Daoy (cell line): ENCODE results near the gene KCNQ1. TPM values are rescaled to one million over a fixed set of nuclear protein-coding genes. Genes with fewer than 3 reads are reported as not detected.
A peak's percentile ranks its signal among the peaks of the same experiment; 100 is the strongest.

Experiments
- DNase-seq: peaks from one replicate; pipeline ENCODE4 v3.0.0-alpha.2; 2015; ENCODE audit warnings: low read depth
- total RNA-seq: library from RNA; depleted of rRNA; stranded (reverse); fragments of >200 nt; shearing (Covaris generic); gene quantifications from 2 replicates; pipeline ENCODE4 v1.2.3, GENCODE V29; 2014

KCNQ1 gene
- total RNA-seq, 1 experiment from 2014 or later, result not detected

DNA sequence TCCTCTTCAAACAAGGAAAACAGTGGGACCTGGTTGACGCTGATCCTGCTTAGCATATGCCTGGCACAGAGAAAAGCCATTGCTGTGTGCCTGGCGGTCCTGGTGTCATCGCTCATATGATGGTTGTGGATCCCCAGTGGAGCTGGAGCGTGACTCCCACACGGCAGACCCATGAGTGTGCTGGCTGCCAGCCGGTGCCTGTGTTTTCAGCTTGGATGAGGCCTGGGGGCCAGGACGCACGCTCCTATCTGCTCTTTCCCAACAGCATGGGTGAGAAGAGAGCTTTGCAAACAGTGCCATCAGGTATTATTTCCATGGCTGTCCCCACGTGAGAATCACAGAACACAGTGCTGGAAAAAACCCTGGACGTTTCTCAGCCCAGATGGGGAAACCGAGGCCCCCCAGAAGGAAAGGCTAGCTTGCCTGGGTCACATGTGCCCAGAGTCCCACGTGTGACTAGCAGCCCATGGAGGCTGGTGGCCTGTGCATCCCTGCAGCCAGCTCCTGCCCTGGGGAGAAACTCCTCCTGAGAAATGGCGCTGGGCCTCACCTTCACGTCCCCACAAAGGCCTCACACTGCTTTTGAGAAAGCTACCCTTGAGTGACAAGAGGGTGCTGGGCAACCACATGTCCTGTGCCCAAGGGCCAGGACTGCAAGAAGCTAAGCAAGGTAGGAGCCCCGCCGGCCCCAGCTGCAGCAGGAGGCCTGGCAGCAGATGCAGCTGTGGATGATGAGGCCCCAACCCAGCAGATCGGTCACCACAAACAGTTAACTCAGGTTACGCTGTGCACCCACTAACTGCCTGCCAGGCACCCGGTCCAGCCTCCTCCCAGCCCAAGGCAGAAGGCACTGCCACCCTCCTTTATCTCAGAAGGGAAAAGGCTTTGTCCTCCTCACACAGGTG, 436.5 kb downstream of the KCNQ1 start:
- no peak for DNase-seq

DNA sequence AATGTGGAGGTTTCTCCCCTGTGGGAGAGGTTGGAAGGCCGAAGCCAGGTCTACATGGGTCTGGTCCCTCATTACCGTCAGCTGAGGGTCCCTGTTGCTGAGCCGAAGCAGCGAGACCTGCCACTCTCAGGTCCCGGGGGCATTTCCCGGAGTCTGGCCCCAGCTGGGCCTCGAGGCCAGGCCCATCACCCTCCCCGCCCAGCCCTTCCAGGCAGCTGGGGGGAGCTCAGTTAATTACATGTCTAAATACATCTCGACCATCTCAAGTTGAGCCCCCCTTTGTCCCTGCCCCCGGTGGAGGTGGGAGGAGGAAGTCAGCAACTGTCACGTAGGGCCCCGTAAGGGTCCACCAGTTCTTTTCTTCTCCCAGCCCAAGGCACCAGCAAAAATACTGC, 437.2 kb downstream of the KCNQ1 start:
- DNase-seq, result no peak

DNA sequence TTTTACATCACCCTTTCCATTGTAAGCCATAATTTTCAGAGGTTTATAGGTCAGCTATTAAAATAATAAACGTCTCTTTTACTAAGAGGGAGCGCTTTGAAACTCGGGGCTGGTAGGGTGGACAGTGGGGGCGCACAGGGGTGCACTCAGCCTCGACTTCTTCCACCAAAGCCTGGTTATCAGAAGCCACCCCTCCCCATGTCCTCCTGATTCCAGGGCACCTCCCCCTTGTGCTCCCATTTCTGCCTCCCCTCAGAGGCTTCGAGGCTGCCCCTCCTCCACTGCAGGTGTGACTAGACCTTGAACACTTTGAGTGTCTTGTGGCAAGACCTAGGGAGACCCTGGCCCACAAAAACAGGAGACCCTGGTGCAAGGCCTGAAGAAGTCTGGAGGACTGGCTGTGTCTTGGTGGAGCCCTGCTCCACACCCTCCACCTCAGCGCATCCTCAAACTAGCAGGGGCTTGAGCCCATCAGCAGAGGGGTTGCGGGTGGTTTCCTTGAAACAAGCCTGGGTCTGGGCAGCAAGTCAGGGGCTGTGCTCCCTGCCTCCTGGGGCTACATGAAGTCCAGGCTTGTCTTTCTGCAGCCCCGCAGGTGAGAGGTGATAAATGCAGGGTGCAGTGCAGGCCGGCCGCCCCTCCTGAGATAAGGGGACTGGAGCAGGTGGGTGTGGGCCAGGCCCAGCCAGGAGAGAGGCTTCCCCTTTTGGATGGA, 437.7 kb downstream of the KCNQ1 start:
- DNase-seq, result no peak

DNA sequence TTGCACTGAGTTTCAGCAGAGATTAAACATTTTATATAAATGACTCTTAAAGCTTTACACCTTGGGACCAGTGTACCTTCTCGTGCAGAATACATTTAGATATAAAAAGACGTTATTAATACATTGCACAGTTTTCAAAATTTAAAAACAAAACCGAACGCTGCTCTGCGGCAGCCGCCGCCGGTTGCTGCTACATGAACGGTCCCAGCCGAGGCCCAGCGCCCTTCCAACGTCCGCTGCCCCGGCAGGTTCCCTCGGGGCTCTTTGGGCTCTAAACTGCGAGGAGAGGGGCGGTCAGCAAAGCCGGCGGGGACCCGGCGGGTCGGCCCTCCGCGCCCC, 438.8 kb downstream of the KCNQ1 start:
- no peak for DNase-seq

DNA sequence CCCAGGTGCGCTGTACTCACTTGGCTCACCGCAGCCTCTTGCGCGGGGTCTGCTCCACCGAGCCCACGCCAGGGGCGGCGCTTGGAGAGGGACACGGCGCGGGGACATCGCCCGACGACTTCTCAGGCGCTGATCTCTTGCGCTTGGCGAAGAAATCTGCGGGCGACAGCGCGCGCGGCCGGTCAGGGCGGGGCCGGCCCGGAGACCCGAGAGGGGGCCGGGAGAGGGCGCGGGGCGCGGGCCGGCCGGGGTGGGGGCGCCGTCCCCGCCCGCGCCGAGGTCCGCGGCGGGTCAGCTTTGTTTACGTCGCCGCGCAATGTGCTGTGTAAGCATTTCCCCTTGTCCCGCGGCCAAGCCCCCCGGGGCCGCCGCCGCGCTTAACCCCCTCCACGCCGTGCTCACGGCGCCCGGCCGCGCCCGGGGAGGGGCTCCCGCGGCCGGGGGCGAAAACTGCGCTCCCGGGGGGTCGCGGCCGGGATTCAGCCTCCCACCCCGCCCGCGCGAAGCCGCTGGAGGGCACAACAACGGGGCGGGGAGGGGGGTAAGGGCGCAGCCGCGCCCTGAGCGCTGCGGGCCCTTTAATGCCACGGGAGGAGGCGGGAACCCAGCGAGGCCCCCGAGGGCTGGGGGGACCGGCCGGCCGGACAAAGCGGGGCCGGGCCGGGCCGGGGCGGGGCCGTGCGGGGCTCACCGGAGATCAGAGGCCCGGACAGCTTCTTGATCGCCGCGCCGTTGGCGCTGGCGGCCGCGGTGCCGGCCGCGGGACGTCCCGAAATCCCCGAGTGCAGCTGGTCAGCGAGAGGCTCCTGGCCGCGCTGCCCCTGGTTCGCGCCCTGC, 439.4 kb downstream of the KCNQ1 start:
- DNase-seq, result no peak

DNA sequence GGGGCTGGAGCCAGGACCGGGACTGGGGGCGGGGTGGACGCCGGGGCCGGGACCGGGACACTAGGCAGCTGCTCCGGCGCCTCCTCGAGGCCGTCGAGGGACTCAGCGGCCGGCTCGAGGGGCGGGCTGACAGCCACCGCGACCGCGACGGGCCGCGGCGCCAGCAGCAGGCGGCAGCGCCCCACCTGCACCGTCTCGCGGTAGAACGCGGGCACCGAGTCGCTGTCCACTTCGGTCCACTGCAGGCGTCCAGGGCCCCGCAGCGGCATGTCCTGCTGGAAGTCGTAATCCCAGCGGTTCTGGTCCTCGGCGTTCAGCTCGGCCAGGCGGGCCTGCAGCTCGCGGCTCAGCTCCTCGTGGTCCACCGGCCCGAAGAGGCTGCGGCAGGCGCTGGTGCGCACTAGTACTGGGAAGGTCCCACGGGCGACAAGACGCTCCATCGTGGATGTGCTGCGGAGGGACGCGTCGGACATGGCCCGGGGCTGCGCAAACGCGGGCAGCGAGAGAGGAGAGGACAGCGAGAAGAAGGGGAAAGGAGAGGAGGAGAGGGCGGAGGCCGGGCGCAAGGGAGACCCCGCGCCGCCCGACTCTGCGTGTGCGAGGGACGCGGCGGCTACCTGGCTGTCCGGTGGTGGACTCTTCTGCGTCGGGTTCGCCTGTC, 440.3 kb downstream of the KCNQ1 start:
- DNase-seq, result peak; percentile 76

DNA sequence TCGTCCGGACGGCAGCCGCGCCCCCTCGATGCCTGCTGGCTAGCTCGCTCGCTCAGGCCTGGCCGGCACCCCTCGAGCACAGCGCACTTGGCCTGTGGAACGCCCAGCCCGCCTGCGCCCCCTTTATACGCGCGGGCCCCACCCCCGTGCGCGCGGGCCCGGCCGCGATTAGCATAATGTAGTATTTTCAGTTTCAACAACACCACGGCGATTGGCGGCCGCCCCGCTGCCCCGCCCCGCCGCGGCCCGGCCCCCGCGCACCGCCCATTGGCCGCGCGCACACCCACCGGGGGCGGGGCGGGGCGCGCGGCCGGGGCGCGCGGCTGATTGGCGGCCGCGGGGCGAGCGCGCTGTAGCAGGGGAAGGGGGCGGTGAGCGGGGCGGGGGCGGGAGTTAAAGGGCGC, 440.9 kb downstream of the KCNQ1 start, which contains the start of gene CDKN1C:
Gene CDKN1C, minus strand, starts transcription at position 98 of the 404 bp plus-strand sequence. CDS start 319 bp downstream, outside the sequence.
- DNase-seq, result peak; percentile 87

DNA sequence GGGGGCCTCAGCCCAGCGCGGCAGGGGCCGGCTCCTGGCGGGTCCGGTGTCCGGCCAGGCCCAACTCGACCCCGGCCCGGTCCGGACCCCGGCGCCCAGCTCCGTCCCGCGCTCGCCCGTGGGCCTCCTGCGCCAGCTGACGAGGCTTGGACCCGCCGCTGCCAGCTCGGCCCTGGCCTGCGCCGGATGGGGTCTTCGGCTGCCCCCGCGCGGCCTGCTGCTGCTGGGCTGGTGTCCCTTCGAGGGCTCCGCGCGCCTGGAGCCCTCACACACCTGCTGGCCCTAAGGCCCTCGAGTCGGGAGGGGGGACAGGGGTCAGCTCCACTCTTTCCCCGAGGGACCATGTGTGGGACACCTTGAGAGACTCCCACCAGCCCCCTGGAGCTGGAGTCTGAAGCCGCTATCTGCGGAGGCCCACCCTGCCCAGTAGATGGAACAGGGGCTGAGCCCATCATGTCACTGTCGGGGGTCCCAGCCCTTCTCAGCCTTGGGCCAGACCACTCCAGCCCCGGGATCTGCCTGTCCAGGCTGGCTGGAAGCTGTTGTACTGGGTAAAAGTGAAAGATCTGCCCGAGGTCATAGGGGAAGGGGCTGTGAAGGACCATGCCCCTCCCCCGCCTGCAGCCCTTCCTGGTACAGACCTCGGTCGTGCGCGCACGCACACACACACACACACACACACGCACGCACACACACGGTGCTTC, 441.5 kb downstream of the KCNQ1 start:
- peak; percentile 37 for DNase-seq

DNA sequence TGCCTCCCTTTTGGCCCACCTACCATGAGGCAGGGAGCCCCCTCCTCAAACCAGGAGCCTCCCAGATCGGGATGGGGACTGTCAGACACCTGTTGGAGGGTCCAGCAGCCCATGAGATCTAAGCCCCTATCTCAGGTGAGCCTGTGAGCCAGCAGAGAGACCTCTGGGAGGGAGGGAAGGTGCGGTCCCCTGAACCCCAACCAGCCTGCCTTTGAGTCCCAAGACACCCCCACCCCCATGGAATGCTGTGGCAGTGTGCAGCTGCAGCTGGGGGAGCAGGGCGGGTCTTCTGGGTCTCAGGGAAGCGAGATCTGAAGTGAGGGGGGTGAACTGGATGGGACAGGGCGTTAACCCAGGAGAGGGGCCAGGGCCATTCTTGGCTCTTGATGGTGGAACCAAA, 442.1 kb downstream of the KCNQ1 start:
- DNase-seq, result no peak

DNA sequence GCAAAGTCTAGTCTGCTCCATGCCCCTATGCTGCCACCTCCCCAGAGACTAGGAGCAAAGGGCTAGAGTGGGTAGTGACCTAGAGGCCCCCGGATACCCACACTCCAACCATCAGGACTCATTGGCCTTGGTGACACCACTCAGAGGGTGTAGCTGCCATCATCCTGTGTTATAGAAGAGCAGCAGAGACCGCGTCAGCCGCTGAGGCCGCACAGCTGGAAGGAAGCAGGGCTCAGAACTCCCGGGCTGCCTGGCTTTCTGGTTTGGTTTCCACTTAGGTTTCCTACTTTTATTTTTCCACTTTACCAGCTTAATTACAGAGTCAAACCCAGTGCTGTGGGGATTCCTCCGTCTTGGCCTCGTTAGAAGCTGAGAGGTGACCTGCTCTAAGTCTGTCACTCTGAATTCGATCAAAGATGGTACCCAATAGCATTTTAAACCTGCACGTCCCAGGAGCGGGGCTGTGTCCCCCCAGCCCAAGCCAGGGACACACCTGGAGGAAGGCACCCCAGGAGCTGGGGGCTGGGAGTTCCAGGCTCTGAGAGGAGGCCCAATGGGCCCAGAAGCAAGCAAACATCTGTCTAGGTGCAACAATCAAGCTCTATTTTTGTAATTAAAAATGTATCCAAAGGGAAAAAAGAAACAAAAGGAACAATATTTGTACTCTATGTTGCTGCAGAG, 442.8 kb downstream of the KCNQ1 start:
- no peak for DNase-seq

DNA sequence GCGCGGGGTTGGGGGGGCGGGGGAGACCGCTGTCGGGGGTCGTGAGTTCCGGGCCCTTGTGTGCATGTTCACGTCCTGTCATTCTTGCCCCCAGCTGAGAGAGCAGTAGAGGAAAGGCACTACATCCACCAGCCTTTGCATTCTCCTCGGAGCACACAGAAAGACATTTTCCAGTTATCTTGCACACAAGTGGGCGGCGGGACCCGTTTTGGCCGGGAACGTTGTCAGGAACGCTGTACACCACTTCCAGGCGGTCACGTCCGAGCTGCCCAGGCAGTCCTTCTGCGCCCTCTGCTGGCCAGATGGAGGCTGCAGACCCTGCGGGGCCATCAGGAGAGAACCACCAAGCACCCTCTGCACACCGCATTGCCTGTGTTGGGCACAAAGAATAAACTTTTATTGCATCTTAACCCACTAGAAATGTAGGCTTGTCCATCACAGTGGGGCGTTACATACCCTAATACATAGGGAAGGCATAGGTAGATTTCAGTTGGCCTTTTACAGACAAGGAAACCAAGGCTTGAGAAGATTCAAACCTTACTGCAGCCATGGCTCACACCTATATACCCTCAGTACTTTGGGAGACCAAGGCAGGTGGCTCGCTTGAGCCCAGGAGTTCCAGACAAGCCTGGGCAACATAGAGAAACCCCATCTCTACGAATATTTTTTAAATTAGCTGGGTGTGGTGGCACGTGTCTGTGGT, 443.6 kb downstream of the KCNQ1 start:
- peak; percentile 89 for DNase-seq

DNA sequence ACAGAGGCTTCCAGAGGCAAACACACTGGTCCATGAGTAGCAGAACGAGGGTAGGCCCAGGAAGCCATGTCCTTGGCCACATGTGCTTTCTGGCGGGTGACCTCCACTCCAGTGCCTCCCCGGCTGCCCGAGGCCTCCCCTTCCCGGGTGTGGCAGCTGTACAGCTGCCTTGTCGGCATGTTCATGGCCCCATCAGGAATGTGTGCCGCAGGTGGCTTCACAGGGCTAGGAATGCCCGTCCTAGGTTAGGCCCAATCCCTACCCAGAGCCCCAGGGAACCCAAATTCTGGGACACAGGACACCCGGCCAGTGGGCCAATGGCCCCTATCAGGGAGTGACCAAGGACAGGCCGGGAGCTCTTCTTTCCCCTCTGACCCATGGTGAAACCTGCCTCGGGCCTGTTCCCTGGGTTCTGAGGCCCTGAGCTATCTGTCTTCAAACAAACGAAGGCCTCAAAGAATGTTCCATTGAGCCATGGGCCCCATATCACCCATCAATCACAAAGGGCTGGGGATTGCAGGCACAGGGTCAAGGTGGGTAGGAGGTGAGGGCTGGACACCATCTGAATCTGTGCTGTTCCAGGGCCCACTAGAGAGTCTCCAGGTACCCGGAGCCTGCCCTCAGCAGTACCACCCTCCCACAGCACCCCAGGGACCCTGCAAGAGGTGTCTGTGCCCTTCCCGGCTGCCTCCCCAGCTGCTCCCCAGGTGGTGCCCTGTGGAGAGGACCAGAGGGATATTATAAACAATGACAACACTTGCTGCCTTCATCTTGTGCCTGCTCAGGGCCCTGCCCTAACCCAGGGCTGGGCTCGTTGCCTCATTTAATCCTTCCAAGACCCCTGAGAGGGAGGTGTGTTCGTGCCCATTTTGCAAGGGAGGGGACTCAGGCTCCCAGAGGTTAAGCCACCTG, 444.8 kb downstream of the KCNQ1 start:
- DNase-seq, result no peak

DNA sequence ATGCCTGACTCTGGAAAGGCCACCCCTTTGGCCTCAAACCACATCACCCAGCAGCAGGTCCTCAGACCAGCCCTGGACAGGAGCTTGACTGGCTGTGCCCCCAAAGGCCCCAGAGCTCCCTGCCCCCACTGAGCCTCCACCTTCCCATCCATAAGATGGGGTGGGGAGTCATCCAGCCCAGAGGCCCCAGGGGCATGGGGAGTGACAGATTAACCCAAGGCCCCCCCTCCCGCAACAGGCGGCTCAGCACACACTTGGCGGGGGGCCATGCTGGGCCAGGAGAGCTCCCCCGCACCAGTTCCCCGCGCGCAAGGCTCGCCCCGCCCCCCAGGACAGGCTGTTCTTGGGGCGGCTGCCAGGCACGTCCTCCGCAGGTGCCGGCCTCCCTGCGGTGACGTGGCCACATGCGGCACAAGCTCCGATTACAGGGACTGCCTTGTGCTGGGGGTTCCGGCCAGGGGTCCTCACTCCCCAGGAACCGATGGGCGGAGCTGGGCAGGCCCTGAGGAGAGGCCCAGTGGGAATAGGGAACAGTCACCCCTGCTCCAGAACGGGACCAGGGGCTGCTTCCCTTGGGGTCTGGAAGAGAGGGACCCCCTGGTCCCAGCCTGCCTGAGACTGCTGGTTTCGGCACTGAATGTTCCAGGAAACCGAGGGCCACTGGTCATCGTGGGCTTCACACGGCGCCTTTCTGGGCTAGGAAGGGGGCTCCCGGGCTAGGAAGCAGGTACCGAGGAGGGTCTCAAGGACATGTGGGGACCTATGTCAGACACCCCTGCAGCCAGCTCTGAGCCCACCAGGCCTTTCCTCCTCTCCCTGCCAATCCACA, 445.9 kb downstream of the KCNQ1 start:
- DNase-seq, result no peak

DNA sequence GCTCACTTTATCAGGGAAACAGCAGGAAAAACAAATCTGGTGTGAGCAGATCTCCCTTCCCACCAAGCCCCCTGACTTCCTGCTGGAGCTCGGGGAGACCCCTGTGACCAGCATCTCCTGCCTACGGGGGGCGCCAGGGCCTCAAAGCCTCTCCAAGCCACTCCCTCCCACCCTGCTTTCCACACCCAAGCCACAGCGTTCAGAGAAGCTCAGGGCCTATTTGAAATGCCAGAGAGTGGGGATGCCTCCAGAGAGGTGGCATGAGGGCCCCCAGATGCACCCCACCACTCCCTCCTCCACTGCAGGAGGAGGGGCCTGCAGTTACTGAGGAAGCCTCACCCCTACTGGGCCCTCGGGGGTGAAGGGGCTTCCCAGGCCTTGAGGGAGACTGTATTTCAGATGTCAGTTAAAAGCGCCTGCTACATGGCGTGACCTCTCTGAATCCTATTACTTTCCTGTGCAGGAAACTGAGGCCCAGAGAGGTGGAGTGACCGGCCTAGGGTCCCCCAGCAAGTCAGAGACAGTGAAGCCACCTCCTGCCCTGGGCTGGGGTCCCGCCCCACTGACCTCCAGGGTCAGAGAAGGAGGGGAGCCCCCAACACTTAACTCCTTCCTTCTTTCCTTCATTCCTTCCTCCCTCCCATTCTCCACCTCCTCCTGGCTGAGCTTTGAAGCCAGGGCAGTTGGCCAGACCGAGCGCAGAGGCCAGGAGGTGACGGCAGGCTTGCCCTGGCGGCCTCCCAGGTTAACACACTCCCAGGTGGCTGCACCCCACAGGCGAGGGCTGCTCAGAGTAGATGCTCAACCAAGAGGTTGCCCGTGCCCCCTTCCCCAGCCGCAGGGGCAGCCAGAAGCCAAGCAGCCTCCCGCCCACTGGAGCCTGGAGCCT, 446.8 kb downstream of the KCNQ1 start:
- DNase-seq, result no peak

DNA sequence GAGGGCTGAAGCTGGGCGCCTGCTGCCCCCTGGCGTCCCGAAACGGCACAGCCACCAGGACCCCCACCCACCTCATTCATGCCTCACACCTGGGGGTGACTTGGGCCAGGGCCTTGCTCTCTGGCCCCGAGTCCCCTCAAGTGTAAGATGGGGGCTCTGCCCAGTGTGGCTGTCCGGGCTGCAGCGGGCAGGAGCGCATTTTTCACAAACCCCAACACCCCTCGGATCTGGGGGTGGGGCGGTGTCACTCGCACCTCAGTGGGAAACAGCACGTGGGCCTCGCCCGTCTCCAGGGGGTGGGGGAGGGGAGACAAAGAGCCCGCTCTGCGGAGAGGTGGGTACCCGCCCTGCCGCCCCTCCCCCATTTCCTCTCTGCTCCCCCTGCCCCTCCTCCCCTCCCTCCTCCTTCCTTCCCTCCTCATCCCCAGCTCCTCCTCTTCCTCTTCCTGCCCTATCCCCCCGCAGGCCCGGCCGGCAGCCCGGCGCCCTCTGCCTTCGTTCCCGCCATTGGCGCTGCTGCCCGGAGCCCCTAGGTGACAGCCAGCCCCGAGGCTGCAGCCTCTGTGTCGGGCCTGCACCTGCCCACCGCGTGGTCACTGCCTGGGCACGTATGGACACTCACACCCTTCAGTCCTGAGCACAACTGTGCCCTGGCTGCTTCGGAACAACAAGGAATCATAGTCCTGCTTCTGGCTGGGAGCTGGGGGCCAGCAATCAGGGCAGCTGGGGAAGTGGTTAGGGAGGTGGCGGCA, 447.6 kb downstream of the KCNQ1 start:
- DNase-seq, result peak; percentile 80

DNA sequence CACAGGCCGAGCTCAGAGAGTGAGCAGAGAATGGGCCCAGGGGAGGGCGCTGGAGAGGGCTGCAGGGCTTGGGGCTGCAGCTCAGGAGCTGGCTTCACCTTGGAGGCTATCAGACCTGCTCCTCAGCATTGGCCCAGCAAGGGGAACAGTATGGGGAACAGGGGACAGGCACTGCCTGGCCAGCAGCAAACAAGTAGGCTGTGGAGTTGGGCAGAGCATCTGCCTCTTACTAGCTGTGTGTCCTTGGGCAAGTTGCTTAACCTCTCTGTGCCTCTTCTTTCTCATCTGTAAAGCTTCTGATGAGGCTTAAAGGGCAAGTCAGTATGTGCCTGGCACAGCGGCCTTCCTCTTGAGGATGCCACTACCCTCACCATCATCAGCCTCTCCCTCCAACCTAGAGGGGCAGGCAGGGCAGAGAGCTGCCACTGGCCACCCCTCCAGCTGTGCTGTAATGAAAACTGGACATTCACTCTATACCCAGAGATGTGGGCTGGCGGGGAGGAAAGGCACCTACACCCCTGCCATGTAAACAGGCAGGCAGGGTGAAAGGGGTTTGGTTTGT, 448.2 kb downstream of the KCNQ1 start:
- DNase-seq, result no peak
